DND-41 (cell line): ENCODE results near the gene GABARAP.

ENCODE experiments used
- ATAC-seq: fragments of 200-7000 bp; cut with Tn5 transposase; 3 replicates; pipeline ENCODE4 v1.9.1; 2021; ENCODE audit warnings: low read depth; ENCODE audit not compliant: insufficient read depth
- DNase-seq: peaks from one replicate; pipeline ENCODE4 v3.0.0-alpha.2; 2020
- H2AFZ ChIP-seq: 2 replicates; pipeline ENCODE4 v1.6.0; 2012; ENCODE audit warnings: low read depth, low read length
- H3K27ac ChIP-seq: 2 replicates; pipeline ENCODE4 v1.5.1; 2012; ENCODE audit warnings: low read length, inconsistent platforms
- H3K27me3 ChIP-seq: fragments of 200-600 bp; sonication (generic); 2 replicates; pipeline ENCODE4 v1.6.0; 2012; ENCODE audit warnings: low read length, mild to moderate bottlenecking, inconsistent platforms; ENCODE audit not compliant: insufficient read depth, poor library complexity
- H3K36me3 ChIP-seq: 2 replicates; pipeline ENCODE4 v1.5.1; 2012; ENCODE audit warnings: low read length, inconsistent platforms; ENCODE audit not compliant: insufficient read depth
- H3K4me1 ChIP-seq: 2 replicates; pipeline ENCODE4 v1.5.1; 2012; ENCODE audit warnings: mild to moderate bottlenecking, low read length; ENCODE audit not compliant: insufficient read depth
- H3K4me2 ChIP-seq: 2 replicates; pipeline ENCODE4 v1.6.0; 2012; ENCODE audit warnings: mild to moderate bottlenecking, moderate library complexity, low read length, inconsistent platforms; ENCODE audit not compliant: insufficient read depth
- H3K4me3 ChIP-seq, 2 experiments: fragments of 200-600 bp in 1 of 2; shearing (Covaris generic) in 1 of 2; 2 replicates each; pipeline ENCODE4 v1.5.1; 2012 to 2016; ENCODE audit warnings: inconsistent platforms in 2 of 2, low read length in 2 of 2, mild to moderate bottlenecking in 2 of 2, low read depth in 1 of 2, moderate library complexity in 1 of 2
- H3K79me2 ChIP-seq: 2 replicates; pipeline ENCODE4 v1.6.0; 2012; ENCODE audit warnings: low read length, inconsistent platforms; ENCODE audit not compliant: insufficient read depth
- H3K9ac ChIP-seq: 2 replicates; pipeline ENCODE4 v1.6.0; 2012; ENCODE audit warnings: low read depth, mild to moderate bottlenecking, inconsistent platforms, low read length, moderate library complexity
- H3K9me3 ChIP-seq: 2 replicates; pipeline ENCODE4 v1.5.1; 2012; ENCODE audit warnings: low read length, moderate library complexity, mild to moderate bottlenecking, inconsistent platforms; ENCODE audit not compliant: insufficient read depth, severe bottlenecking
- H4K20me1 ChIP-seq: 2 replicates; pipeline ENCODE4 v1.6.0; 2012; ENCODE audit warnings: low read length; ENCODE audit not compliant: insufficient read depth
- EZH2 ChIP-seq: IDR thresholded peaks from 3 replicates; pipeline ENCODE4 v1.6.1; 2012; ENCODE audit warnings: borderline replicate concordance, low read depth, mild to moderate bottlenecking, moderate library complexity, low read length, inconsistent platforms; ENCODE audit not compliant: severe bottlenecking
- TF ChIP-seq, protein P1 (sequence below): IDR thresholded peaks from 2 replicates; pipeline ENCODE4 v1.5.1; 2012; ENCODE audit warnings: borderline replicate concordance, low read length, moderate library complexity, mild to moderate bottlenecking; ENCODE audit not compliant: poor library complexity, severe bottlenecking; ENCODE audit errors: extremely low read depth

Gene GABARAP

DNA sequence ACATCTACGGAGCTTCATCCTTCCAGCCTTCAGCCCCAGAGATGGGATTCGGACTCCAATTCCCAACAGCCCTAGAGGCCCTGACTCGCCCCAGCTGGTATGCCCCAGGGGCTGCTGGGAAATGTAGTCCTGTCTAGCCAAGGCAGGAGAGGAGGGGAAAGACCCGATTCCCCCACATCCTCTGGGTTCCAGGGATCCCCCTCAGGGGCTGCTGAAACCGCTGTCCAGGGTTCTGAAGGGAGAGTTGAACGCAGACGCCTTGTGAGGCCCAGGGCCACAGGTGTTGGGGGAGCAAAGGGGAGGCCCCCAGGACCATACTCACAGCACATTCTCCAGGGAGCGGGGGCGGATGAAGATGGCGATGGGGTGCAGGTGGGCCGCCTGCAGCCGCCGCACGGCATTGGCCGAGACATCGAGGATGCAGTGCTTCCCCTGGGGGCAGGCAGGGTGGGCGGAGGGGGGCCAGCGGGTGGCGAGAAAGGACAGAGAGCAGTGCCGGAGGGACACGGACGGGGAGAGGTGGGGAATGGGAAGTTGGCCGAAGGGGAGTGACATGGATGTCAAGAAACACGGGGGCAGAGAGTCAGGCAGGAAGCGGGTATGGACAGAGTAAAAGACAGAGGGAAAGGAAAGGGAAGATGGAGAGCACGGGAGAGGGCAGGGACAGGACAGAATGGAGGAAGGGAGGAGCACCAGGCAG is 50.5 kb downstream of the GABARAP start:
- Histone ChIP-seq H3K36me3 (peaks cover 16% of the 10 kb centered on the region), H4K20me1 (0 out of 2 replicates have a peak, but pooled peaks cover 3% of the 10 kb centered on the region), H3K27me3 (no peaks in the 10 kb centered on the region), H3K79me2 (no peaks in the 10 kb centered on the region), H3K27ac (no peak overlapping the region), H3K9me3 (no peaks in the 10 kb centered on the region), H3K4me3 (no peak overlapping the region), H3K9ac (no peak overlapping the region), H3K4me1 (no peaks in the 10 kb centered on the region), H3K4me2 (no peak overlapping the region), H2AFZ (no peak overlapping the region)
- DNase-seq (peak; percentile 66), ATAC-seq (peak; percentile 87)
- TF ChIP-seq, protein P1, sequence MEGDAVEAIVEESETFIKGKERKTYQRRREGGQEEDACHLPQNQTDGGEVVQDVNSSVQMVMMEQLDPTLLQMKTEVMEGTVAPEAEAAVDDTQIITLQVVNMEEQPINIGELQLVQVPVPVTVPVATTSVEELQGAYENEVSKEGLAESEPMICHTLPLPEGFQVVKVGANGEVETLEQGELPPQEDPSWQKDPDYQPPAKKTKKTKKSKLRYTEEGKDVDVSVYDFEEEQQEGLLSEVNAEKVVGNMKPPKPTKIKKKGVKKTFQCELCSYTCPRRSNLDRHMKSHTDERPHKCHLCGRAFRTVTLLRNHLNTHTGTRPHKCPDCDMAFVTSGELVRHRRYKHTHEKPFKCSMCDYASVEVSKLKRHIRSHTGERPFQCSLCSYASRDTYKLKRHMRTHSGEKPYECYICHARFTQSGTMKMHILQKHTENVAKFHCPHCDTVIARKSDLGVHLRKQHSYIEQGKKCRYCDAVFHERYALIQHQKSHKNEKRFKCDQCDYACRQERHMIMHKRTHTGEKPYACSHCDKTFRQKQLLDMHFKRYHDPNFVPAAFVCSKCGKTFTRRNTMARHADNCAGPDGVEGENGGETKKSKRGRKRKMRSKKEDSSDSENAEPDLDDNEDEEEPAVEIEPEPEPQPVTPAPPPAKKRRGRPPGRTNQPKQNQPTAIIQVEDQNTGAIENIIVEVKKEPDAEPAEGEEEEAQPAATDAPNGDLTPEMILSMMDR = no peak
- TF ChIP-seq EZH2 = no peak

DNA sequence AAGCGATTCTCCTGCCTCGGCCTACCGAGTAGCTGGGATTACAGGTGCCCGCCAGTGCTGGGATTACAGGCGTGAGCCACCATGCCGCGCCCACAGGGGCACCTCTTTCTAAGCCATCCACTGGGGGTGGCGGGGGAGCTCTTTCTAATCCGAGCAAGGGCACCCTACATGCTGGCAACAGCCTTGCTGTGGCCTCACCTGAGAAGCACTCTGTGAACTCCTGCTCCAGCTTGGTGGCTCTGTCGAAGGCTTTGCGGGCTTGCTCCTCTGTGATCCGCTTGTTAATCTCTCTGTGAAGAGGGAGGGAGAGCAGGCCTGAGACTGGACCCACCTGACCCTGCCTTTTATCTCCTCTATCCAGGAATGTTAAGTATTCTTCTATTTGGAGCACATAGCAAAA is 51.2 kb downstream of the GABARAP start:
- Histone ChIP-seq H2AFZ (no peak overlapping the region), H3K9ac (no peak overlapping the region), H3K27ac (no peak overlapping the region), H3K27me3 (no peaks in the 10 kb centered on the region), H3K36me3 (peaks cover 9% of the 10 kb centered on the region; the same call in 1 of the 2 replicates), H4K20me1 (0 out of 2 replicates have a peak, but pooled peaks cover 3% of the 10 kb centered on the region), H3K79me2 (no peaks in the 10 kb centered on the region), H3K9me3 (no peaks in the 10 kb centered on the region), H3K4me2 (no peak overlapping the region), H3K4me3 (no peak overlapping the region), H3K4me1 (no peaks in the 10 kb centered on the region)
- ATAC-seq = no peak
- DNase-seq = no peak
- TF ChIP-seq, protein P1 = no peak
- no peak for TF ChIP-seq EZH2

DNA sequence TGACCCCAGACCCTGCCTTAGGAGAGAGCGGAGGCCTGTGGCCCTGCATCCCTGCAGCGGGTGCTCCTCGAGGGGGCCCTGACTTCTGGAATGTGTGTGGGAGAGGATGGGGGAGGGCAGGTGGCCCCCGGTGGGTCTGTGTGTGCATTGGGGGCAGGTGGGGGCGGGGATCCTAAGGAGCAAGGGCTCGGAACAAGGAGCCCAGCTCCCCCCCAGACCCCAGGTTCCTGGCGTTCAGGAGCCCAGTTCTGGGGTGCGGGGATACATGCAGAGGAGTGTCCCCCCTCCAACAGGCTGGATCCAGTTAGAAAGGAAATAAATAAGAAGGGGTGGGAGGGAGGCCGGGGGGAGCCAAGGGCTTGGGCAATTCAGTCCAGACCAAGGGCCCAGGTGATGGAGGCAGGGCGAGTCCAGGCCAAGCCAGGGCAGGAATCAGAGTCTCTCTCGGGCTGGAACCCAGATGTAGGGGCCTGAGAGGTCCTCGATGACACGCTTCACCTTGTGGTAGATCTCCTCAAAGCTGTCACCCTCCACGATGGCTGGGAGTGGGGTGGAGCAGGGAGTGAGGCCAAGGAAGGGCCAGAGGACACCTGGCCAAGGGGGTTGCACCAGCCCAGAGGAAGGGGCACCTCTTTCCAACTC is 51.9 kb downstream of the GABARAP start:
- Histone ChIP-seq H3K27me3 (no peaks in the 10 kb centered on the region), H3K27ac (no peak overlapping the region), H3K4me3 (no peak overlapping the region), H3K79me2 (no peaks in the 10 kb centered on the region), H3K36me3 (peaks cover 4% of the 10 kb centered on the region; the same call in 1 of the 2 replicates), H3K9ac (no peak overlapping the region), H3K4me1 (no peaks in the 10 kb centered on the region), H2AFZ (no peak overlapping the region), H3K4me2 (no peak overlapping the region), H3K9me3 (no peaks in the 10 kb centered on the region), H4K20me1 (0 out of 2 replicates have a peak, but pooled peaks cover 3% of the 10 kb centered on the region)
- no peak for DNase-seq
- TF ChIP-seq, protein P1 = no peak
- TF ChIP-seq EZH2 = no peak
- ATAC-seq = no peak
